DND-41 (cell line): ENCODE data around the gene DNAH1.

ENCODE experiments used
- ATAC-seq: fragments of 200-7000 bp; cut with Tn5 transposase; 3 replicates; pipeline ENCODE4 v1.9.1; 2021; ENCODE audit warnings: low read depth; ENCODE audit not compliant: insufficient read depth
- DNase-seq: peaks from one replicate; pipeline ENCODE4 v3.0.0-alpha.2; 2020
- H2AFZ ChIP-seq: 2 replicates; pipeline ENCODE4 v1.6.0; 2012; ENCODE audit warnings: low read depth, low read length
- H3K27ac ChIP-seq: 2 replicates; pipeline ENCODE4 v1.5.1; 2012; ENCODE audit warnings: low read length, inconsistent platforms
- H3K27me3 ChIP-seq: fragments of 200-600 bp; sonication (generic); 2 replicates; pipeline ENCODE4 v1.6.0; 2012; ENCODE audit warnings: low read length, mild to moderate bottlenecking, inconsistent platforms; ENCODE audit not compliant: insufficient read depth, poor library complexity
- H3K36me3 ChIP-seq: 2 replicates; pipeline ENCODE4 v1.5.1; 2012; ENCODE audit warnings: low read length, inconsistent platforms; ENCODE audit not compliant: insufficient read depth
- H3K4me1 ChIP-seq: 2 replicates; pipeline ENCODE4 v1.5.1; 2012; ENCODE audit warnings: mild to moderate bottlenecking, low read length; ENCODE audit not compliant: insufficient read depth
- H3K4me2 ChIP-seq: 2 replicates; pipeline ENCODE4 v1.6.0; 2012; ENCODE audit warnings: mild to moderate bottlenecking, moderate library complexity, low read length, inconsistent platforms; ENCODE audit not compliant: insufficient read depth
- H3K4me3 ChIP-seq, 2 experiments: fragments of 200-600 bp in 1 of 2; shearing (Covaris generic) in 1 of 2; 2 replicates each; pipeline ENCODE4 v1.5.1; 2012 to 2016; ENCODE audit warnings: inconsistent platforms in 2 of 2, low read length in 2 of 2, mild to moderate bottlenecking in 2 of 2, low read depth in 1 of 2, moderate library complexity in 1 of 2
- H3K79me2 ChIP-seq: 2 replicates; pipeline ENCODE4 v1.6.0; 2012; ENCODE audit warnings: low read length, inconsistent platforms; ENCODE audit not compliant: insufficient read depth
- H3K9ac ChIP-seq: 2 replicates; pipeline ENCODE4 v1.6.0; 2012; ENCODE audit warnings: low read depth, mild to moderate bottlenecking, inconsistent platforms, low read length, moderate library complexity
- H3K9me3 ChIP-seq: 2 replicates; pipeline ENCODE4 v1.5.1; 2012; ENCODE audit warnings: low read length, moderate library complexity, mild to moderate bottlenecking, inconsistent platforms; ENCODE audit not compliant: insufficient read depth, severe bottlenecking
- H4K20me1 ChIP-seq: 2 replicates; pipeline ENCODE4 v1.6.0; 2012; ENCODE audit warnings: low read length; ENCODE audit not compliant: insufficient read depth
- EZH2 ChIP-seq: IDR thresholded peaks from 3 replicates; pipeline ENCODE4 v1.6.1; 2012; ENCODE audit warnings: borderline replicate concordance, low read depth, mild to moderate bottlenecking, moderate library complexity, low read length, inconsistent platforms; ENCODE audit not compliant: severe bottlenecking
- TF ChIP-seq, protein P1 (sequence below): IDR thresholded peaks from 2 replicates; pipeline ENCODE4 v1.5.1; 2012; ENCODE audit warnings: borderline replicate concordance, low read length, moderate library complexity, mild to moderate bottlenecking; ENCODE audit not compliant: poor library complexity, severe bottlenecking; ENCODE audit errors: extremely low read depth

Gene DNAH1

GRCh38 chr3:52433328-52433995, 117.3 kb downstream of the DNAH1 start:
- Histone ChIP-seq H3K4me3 (no peak overlapping the region), H3K9me3 (no peaks in the 10 kb centered on the region), H4K20me1 (no peaks in the 10 kb centered on the region), H3K79me2 (no peaks in the 10 kb centered on the region), H3K9ac (no peak overlapping the region), H3K4me2 (no peak overlapping the region), H2AFZ (no peak overlapping the region), H3K27me3 (peaks cover 3% of the 10 kb centered on the region), H3K36me3 (no peaks in the 10 kb centered on the region), H3K27ac (no peak overlapping the region), H3K4me1 (no peaks in the 10 kb centered on the region)
- ATAC-seq (no peak), DNase-seq (no peak)
- TF ChIP-seq EZH2, result no peak
- TF ChIP-seq, protein P1, sequence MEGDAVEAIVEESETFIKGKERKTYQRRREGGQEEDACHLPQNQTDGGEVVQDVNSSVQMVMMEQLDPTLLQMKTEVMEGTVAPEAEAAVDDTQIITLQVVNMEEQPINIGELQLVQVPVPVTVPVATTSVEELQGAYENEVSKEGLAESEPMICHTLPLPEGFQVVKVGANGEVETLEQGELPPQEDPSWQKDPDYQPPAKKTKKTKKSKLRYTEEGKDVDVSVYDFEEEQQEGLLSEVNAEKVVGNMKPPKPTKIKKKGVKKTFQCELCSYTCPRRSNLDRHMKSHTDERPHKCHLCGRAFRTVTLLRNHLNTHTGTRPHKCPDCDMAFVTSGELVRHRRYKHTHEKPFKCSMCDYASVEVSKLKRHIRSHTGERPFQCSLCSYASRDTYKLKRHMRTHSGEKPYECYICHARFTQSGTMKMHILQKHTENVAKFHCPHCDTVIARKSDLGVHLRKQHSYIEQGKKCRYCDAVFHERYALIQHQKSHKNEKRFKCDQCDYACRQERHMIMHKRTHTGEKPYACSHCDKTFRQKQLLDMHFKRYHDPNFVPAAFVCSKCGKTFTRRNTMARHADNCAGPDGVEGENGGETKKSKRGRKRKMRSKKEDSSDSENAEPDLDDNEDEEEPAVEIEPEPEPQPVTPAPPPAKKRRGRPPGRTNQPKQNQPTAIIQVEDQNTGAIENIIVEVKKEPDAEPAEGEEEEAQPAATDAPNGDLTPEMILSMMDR, result no peak

DNA sequence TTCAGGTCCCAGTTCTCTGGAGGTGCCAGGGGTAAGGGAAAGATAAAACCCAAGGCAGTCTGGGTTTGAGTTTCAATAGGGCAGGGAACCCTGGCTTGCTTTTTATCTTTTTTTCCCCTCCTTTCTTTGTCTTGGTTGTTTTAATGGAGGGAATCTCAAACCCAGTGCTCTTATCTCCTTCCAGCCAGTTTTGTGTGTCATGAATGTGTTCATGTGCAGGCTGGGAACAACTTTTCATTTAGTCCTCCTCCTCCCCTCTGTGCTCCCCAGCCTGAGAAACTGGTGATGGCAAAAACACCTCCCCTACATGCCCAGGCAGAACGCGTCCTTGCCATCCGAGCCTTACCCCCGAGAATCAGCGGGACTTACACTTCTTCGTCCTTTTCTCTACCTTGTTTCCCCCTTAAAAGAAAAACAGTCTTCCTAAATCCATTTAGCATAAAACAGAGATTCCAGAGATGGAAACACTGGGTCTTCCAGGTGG, 117.9 kb downstream of the DNAH1 start:
- H3K79me2 ChIP-seq, result no peaks in the 10 kb centered on the region
- ATAC-seq (no peak), DNase-seq (no peak)
- peaks cover 3% of the 10 kb centered on the region for H3K27me3 ChIP-seq
- no peak overlapping the region for H3K9ac ChIP-seq
- H3K4me2 ChIP-seq, result no peak overlapping the region
- H2AFZ ChIP-seq, result no peak overlapping the region
- no peaks in the 10 kb centered on the region for H4K20me1 ChIP-seq
- H3K4me3 ChIP-seq, result no peak overlapping the region
- TF ChIP-seq EZH2, result no peak
- TF ChIP-seq, protein P1, result no peak
- H3K27ac ChIP-seq, result no peak overlapping the region
- H3K36me3 ChIP-seq, result no peaks in the 10 kb centered on the region
- no peaks in the 10 kb centered on the region for H3K9me3 ChIP-seq
- H3K4me1 ChIP-seq, result no peaks in the 10 kb centered on the region

DNA sequence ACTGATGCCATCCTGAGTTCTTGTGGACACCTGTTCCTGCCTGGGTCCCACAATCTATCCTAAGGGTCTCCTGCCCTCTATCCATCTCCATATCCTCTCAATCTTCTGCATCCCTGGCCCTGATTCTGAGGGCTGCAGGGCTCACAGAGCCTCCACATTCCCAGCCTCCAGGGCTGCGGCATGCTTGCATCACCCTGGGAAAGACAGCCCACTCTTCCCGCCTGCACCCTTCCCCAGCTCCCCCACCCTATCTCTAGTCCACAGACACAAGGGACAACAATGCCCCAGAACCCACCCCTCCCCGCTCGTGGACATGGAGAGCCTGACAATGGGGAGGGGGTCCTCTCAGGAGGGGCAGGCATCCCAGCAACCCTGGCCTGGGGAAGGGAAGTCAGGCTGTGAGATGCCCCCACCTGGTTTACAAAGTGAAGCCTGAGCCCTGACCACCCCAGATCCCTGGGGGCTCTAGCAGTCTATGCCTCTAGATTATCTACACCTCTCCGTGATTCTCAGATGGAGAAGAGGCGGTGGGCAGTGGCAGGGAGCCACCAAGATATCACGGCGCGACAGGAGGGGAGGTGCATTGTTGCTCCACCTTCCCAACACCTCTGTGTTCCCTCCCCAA, 118.5 kb downstream of the DNAH1 start:
- DNase-seq, result no peak
- ATAC-seq, result no peak
- Histone ChIP-seq H3K36me3 (no peaks in the 10 kb centered on the region), H3K9me3 (no peaks in the 10 kb centered on the region), H3K27me3 (peaks cover 3% of the 10 kb centered on the region), H2AFZ (no peak overlapping the region), H4K20me1 (no peaks in the 10 kb centered on the region), H3K4me2 (no peak overlapping the region), H3K79me2 (no peaks in the 10 kb centered on the region), H3K4me1 (no peaks in the 10 kb centered on the region), H3K4me3 (no peak overlapping the region), H3K9ac (no peak overlapping the region), H3K27ac (no peak overlapping the region)
- TF ChIP-seq, protein P1, result no peak
- TF ChIP-seq EZH2, result no peak
